Smooth muscle cell (in vitro differentiated cells): ENCODE results near the gene TTN. TPM values are rescaled to one million over a fixed set of nuclear protein-coding genes. Genes with fewer than 3 reads are reported as not detected.

Experiments used
- DNase-seq: peaks from one replicate; lab custom pipeline; 2025; ENCODE audit not compliant: unreplicated experiment; lab: John Stamatoyannopoulos, UW
- H2AFZ ChIP-seq: fragments of 200-600 bp; sonication (generic); 2 replicates; pipeline ENCODE4 v1.6.0; 2016; ENCODE audit warnings: antibody characterized with exemption, low read depth, mild to moderate bottlenecking
- H3F3A ChIP-seq: fragments of 200-600 bp; sonication (generic); 2 replicates; pipeline ENCODE4 v1.6.0; 2017; ENCODE audit warnings: antibody characterized with exemption, low read depth
- H3K27ac ChIP-seq: fragments of 200-600 bp; sonication (generic); 2 replicates; pipeline ENCODE4 v1.5.1; 2016; ENCODE audit warnings: low read depth, mild to moderate bottlenecking
- H3K27me3 ChIP-seq: fragments of 200-600 bp; sonication (generic); 2 replicates; pipeline ENCODE4 v1.6.1; 2016; ENCODE audit warnings: low read depth, mild to moderate bottlenecking
- H3K36me3 ChIP-seq: fragments of 200-600 bp; sonication (generic); 2 replicates; pipeline ENCODE4 v1.5.1; 2016; ENCODE audit warnings: low read depth
- H3K4me1 ChIP-seq: fragments of 200-600 bp; sonication (generic); 2 replicates; pipeline ENCODE4 v1.5.1; 2016; ENCODE audit warnings: low read depth
- H3K4me2 ChIP-seq: fragments of 200-600 bp; sonication (generic); 2 replicates; pipeline ENCODE4 v1.6.0; 2016; ENCODE audit warnings: mild to moderate bottlenecking
- H3K4me3 ChIP-seq: fragments of 200-600 bp; sonication (generic); 2 replicates; pipeline ENCODE4 v1.5.1; 2016; ENCODE audit warnings: mild to moderate bottlenecking
- H3K79me2 ChIP-seq: fragments of 200-600 bp; sonication (generic); 2 replicates; pipeline ENCODE4 v1.6.0; 2016; ENCODE audit warnings: low read depth, mild to moderate bottlenecking
- H3K9ac ChIP-seq: fragments of 200-600 bp; sonication (generic); 2 replicates; pipeline ENCODE4 v1.6.0; 2016; ENCODE audit warnings: low read depth
- H3K9me3 ChIP-seq: fragments of 200-600 bp; sonication (generic); replicated peaks from 2 replicates; pipeline ENCODE4 v1.5.1; 2016; ENCODE audit warnings: low read depth
- H4K20me1 ChIP-seq: fragments of 200-600 bp; sonication (generic); 2 replicates; pipeline ENCODE4 v1.6.0; 2016; ENCODE audit warnings: low read depth
- WGBS: methylation state at CpG from one replicate; pipeline ENCODE4 v1.1.7; 2016; ENCODE audit warnings: low lambda C conversion rate; 5-methylcytosine and 5-hydroxymethylcytosine counted together
- polyA plus RNA-seq: library from polyadenylated mRNA; unstranded; fragments of >200 nt; fragmentation: Nextera tagmentation; extraction: Ambion mirVana; gene quantifications from 2 replicates; pipeline ENCODE4 v1.2.1, GENCODE V29; 2016
- total RNA-seq: library from RNA; depleted of rRNA; stranded (reverse); fragments of >200 nt; gene quantifications from 2 replicates; pipeline ENCODE4 v1.2.3, GENCODE V29; 2014
- TF ChIP-seq, protein P1 (sequence below): fragments of 200-600 bp; sonication (generic); IDR thresholded peaks from 2 replicates; pipeline ENCODE4 v1.5.1; 2017; ENCODE audit warnings: borderline replicate concordance, mild to moderate bottlenecking, antibody characterized with exemption; ENCODE audit not compliant: insufficient read depth, poor library complexity, severe bottlenecking

The TTN gene
- total and polyA plus RNA-seq, 2 experiments from 2014 or later: 0.25 TPM; not detected in 1

DNA sequence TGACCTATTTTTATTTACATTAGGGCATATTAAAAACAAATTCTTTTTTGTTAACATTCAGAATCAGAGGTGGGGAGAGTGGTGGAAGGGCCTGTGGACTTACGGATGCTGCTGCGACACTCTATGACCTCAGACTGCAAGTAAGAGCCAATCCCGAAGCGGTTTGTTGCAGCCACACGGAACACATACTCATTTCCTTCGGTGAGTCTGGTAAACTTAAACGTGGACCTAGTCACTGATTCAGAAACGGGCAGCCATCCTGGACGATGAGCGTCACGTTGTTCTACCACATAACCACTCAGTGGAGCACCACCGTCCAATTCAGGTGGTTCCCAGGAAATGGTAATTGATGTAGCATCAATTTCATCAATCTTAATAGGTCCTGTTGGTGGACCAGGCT is 265.1 kb downstream of the TTN start:
- no peak for DNase-seq
- Histone ChIP-seq H3K9ac (no peak overlapping the region), H3K9me3 (no peaks in the 10 kb centered on the region), H3K4me3 (no peak overlapping the region), H3K36me3 (peaks cover 8% of the 10 kb centered on the region), H3K4me2 (no peak overlapping the region), H3K79me2 (no peaks in the 10 kb centered on the region), H3F3A (no peaks in the 10 kb centered on the region), H3K4me1 (no peaks in the 10 kb centered on the region), H3K27me3 (no peaks in the 10 kb centered on the region), H4K20me1 (no peaks in the 10 kb centered on the region), H2AFZ (no peak overlapping the region), H3K27ac (no peak overlapping the region)
- WGBS: 96% methylated on average over 12 of the region's 12 CpGs
- TF ChIP-seq, protein P1, sequence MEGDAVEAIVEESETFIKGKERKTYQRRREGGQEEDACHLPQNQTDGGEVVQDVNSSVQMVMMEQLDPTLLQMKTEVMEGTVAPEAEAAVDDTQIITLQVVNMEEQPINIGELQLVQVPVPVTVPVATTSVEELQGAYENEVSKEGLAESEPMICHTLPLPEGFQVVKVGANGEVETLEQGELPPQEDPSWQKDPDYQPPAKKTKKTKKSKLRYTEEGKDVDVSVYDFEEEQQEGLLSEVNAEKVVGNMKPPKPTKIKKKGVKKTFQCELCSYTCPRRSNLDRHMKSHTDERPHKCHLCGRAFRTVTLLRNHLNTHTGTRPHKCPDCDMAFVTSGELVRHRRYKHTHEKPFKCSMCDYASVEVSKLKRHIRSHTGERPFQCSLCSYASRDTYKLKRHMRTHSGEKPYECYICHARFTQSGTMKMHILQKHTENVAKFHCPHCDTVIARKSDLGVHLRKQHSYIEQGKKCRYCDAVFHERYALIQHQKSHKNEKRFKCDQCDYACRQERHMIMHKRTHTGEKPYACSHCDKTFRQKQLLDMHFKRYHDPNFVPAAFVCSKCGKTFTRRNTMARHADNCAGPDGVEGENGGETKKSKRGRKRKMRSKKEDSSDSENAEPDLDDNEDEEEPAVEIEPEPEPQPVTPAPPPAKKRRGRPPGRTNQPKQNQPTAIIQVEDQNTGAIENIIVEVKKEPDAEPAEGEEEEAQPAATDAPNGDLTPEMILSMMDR: no peak

DNA sequence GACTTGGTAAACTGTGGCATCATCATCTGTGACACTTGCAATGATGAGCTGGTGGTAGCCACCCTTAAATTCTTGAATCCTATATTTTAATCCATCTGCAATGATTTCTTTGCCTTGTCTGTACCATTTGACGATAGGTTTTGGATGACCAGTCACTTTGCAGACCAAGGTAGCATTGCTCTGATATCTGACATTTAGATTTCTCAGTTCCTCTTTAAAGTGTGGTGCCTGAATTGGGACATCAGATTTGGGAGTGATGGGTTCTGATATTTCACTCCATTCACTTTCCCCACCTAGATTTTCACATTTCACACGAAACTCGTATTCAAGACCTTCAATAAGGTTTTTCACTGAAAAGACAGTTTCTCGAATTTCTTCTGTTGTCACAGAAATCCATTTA is 271.2 kb downstream of the TTN start:
- peaks cover 8% of the 10 kb centered on the region for H3K36me3 ChIP-seq
- WGBS: 97% methylated on average over 4 of the region's 4 CpGs

DNA sequence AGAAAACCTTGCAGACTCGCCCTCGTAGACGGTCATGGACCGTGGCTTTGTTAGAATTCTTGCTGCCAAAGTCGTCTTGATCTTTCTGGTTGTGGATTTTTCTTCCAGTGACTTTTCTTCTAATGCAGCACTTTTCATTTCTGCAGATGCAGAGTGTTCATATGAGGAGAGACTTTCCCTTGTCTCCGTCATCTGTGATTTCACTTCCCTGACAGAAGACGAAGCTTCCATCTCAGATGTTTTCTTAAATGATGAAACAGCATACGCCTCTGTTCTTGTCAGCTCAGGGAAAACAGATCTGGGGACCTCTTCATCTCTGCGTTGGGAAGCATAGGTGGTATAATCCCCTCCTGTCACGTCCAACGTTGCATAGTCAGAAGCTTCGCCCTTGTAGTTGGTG is 276.1 kb downstream of the TTN start:
- H3K4me2 ChIP-seq: no peak overlapping the region
- H2AFZ ChIP-seq: no peak overlapping the region
- no peak for DNase-seq
- H3K79me2 ChIP-seq: peaks cover 76% of the 10 kb centered on the region
- H3K4me3 ChIP-seq: no peak overlapping the region
- H4K20me1 ChIP-seq: peaks cover 29% of the 10 kb centered on the region
- no peaks in the 10 kb centered on the region for H3K9me3 ChIP-seq
- no peak overlapping the region for H3K9ac ChIP-seq
- no peaks in the 10 kb centered on the region for H3F3A ChIP-seq
- H3K27ac ChIP-seq: no peak overlapping the region
- H3K36me3 ChIP-seq: no peaks in the 10 kb centered on the region
- 98% methylated on average over 12 of the region's 12 CpGs for WGBS
- TF ChIP-seq, protein P1: no peak
- no peaks in the 10 kb centered on the region for H3K4me1 ChIP-seq
- no peaks in the 10 kb centered on the region for H3K27me3 ChIP-seq

More for the DNA sequence above, 271.2 kb downstream of the TTN start:
- no peaks in the 10 kb centered on the region for H3F3A ChIP-seq
- DNase-seq: no peak
- no peaks in the 10 kb centered on the region for H3K9me3 ChIP-seq
- no peak overlapping the region for H3K4me3 ChIP-seq
- H2AFZ ChIP-seq: no peak overlapping the region
- H3K9ac ChIP-seq: no peak overlapping the region
- H3K4me1 ChIP-seq: no peaks in the 10 kb centered on the region
- H3K79me2 ChIP-seq: peaks cover 28% of the 10 kb centered on the region
- H3K4me2 ChIP-seq: no peak overlapping the region
- H3K27ac ChIP-seq: no peak overlapping the region
- TF ChIP-seq, protein P1: no peak
- H4K20me1 ChIP-seq: no peaks in the 10 kb centered on the region
- no peaks in the 10 kb centered on the region for H3K27me3 ChIP-seq

DNA sequence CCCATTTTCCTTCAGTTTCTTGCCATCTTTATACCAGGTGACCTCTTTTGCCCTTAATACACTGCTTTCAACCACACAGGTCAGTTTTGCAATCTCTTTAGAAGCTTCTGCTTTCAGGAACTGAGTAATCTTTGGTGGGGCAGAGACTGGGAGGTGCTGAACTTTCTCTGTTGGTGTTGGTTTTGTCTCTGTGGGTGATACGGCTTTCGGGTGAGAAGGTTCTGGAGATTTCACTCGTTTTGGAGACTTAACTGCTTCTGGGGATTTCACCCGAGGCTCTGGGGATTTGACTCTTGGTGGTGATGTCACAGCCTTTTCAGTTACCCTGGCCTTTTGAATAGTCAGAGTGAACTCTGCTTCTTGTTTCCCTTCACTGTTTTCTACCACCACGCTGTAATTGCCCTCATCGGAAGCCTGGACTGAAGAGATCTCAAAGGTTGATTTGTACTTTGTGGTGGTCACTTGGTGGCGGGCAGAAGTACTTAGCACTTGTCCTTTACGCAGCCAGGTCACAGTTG is 276.5 kb downstream of the TTN start:
- H3K79me2 ChIP-seq: peaks cover 78% of the 10 kb centered on the region

More for the DNA sequence above, 276.5 kb downstream of the TTN start:
- Histone ChIP-seq H3K4me3 (no peak overlapping the region), H3K36me3 (no peaks in the 10 kb centered on the region), H3K27me3 (no peaks in the 10 kb centered on the region), H3K4me1 (no peaks in the 10 kb centered on the region), H3K9me3 (no peaks in the 10 kb centered on the region), H4K20me1 (peaks cover 29% of the 10 kb centered on the region), H3K9ac (no peak overlapping the region), H3K27ac (no peak overlapping the region), H3F3A (no peaks in the 10 kb centered on the region), H2AFZ (no peak overlapping the region), H3K4me2 (no peak overlapping the region)
- TF ChIP-seq, protein P1: no peak
- 87% methylated on average over 8 of the region's 8 CpGs for WGBS
- DNase-seq: no peak
